Measurements from ENCODE around the gene SRD5A1. TPM values are rescaled to one million over a fixed set of nuclear protein-coding genes. Genes with fewer than 3 reads are reported as not detected.
A peak's percentile ranks its signal among the peaks of the same experiment; 100 is the strongest.

SRD5A1 gene
- total RNA-seq, 1 experiment from 2014 or later: 29.9 TPM

- H3T11ph ChIP-seq (ENCODE audit: low read length): no peak overlapping the region
- peaks cover 2% of the 10 kb centered on the region for H3K23me2 ChIP-seq (ENCODE audit: insufficient read length, low read depth, low read length, poor library complexity, severe bottlenecking)
- no peak overlapping the region for H2BK12ac ChIP-seq (ENCODE audit: insufficient read length, low read depth, low read length)
- H3K23ac ChIP-seq (ENCODE audit: insufficient read length, low read depth, low read length): no peak overlapping the region
- H3K18ac ChIP-seq (ENCODE audit: insufficient read length, low read depth, low read length): no peak overlapping the region
- H3K14ac ChIP-seq (ENCODE audit: insufficient read depth, low read length): no peak overlapping the region
- no peaks in the 10 kb centered on the region for H3K79me2 ChIP-seq (ENCODE audit: insufficient read depth, low read length)
- no peak overlapping the region for H3K27ac ChIP-seq (ENCODE audit: insufficient read length, low read depth, low read length)
- H2AK5ac ChIP-seq (ENCODE audit: insufficient read length, low read length): no peak overlapping the region
- H2BK5ac ChIP-seq (ENCODE audit: insufficient read length, low read length): no peak overlapping the region
- no peak overlapping the region for H4K5ac ChIP-seq (ENCODE audit: insufficient read length, low read depth, low read length)
- DNase-seq: no peak
- no peaks in the 10 kb centered on the region for H3K79me1 ChIP-seq (ENCODE audit: insufficient read depth, low read depth, low read length, poor library complexity, severe bottlenecking)
- no peak overlapping the region for H2BK120ac ChIP-seq (ENCODE audit: low read depth, low read length, poor library complexity, severe bottlenecking)
- Mint-ChIP-seq H3K36me3 (ENCODE audit: insufficient read depth in 1 of 3, low read depth in 3 of 3) (no peaks in the 10 kb centered on the region; a peak in 1 of 7 replicates), H3K4me1 (peaks cover 25 to 29% of the 10 kb centered on the region in 2 experiments), H3K27ac (peak overlapping the region in 1 of 3 experiments; percentile 78; a peak in 2 of 7 replicates), H3K4me3 (peak overlapping the region in 1 of 2 experiments; percentile 47; a peak in 2 of 5 replicates), H3K27me3 (ENCODE audit: low read depth) (peaks cover 5% of the 10 kb centered on the region; the same call in 1 of the 2 replicates), H3K9me3 (no peaks in the 10 kb centered on the region)
- H3K4ac ChIP-seq (ENCODE audit: low read depth, low read length): no peak overlapping the region
- WGBS (ENCODE audit: extremely low coverage, insufficient read length, low lambda C conversion rate): no CpG with 5 or more reads among the region's 12 CpGs
- no peak overlapping the region for H3K9ac ChIP-seq (ENCODE audit: extremely low read depth, insufficient read length, low read length)
- H2AFZ ChIP-seq (ENCODE audit: low read length): no peak overlapping the region
- peaks cover 7% of the 10 kb centered on the region; the same call in 1 of the 2 replicates for H3K4me1 ChIP-seq (ENCODE audit: insufficient read depth, low read length)
- no peak overlapping the region for H2BK20ac ChIP-seq (ENCODE audit: low read depth, low read length, poor library complexity, severe bottlenecking)
- H3K4me2 ChIP-seq (ENCODE audit: insufficient read depth, insufficient read length, low read length): no peak overlapping the region
- no peak overlapping the region for H4K91ac ChIP-seq (ENCODE audit: insufficient read length, low read depth, low read length)
- no peaks in the 10 kb centered on the region for H4K20me1 ChIP-seq (ENCODE audit: control insufficient read depth, insufficient read depth, insufficient read length)
- H3K27me3 ChIP-seq (ENCODE audit: insufficient read depth, low read length): no peaks in the 10 kb centered on the region
- no peak overlapping the region for H3K56ac ChIP-seq (ENCODE audit: insufficient read length, low read depth, low read length)
- no peaks in the 10 kb centered on the region for H3K9me3 ChIP-seq (ENCODE audit: control insufficient read depth, low read depth, low read length)
- no peak overlapping the region for H4K8ac ChIP-seq (replicated peaks; ENCODE audit: insufficient read length, low read depth, low read length)
- no peak for TF ChIP-seq CTCF (conservative IDR thresholded peaks at IDR 0.05)
- no peak overlapping the region for H2BK15ac ChIP-seq (ENCODE audit: low read depth, low read length)
Measured at GRCh38 chr5:6700685-6701355, 67.6 kb downstream of the SRD5A1 start.

All from H9 (cell line).